ENCODE measurements around the gene PAK5.

The PAK5 gene

DNA sequence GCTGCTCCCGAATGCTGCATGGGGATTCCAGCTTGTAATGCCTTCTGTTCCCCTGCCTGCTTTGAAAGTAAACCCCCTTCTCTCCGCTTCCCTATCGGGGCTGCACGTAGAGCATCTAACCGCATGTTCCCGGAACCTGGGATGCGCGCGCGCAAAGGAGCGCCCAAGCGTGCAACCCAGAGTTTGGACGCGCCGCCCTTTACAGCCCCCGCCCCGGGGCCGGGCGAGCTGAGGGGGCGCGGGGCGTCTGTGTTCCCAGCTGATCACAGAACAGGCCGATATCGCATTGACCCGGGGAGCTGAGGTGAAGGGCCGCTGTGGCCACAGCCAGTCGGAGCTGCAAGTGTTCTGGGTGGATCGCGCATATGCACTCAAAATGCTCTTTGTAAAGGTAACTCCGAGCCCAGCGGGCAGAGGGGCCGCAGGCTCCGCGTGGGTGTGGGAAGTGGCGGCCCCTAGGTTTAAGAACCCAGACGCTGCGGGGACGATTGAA lies 323.1 kb downstream of the PAK5 start:
- DNase-seq, result no peak

DNA sequence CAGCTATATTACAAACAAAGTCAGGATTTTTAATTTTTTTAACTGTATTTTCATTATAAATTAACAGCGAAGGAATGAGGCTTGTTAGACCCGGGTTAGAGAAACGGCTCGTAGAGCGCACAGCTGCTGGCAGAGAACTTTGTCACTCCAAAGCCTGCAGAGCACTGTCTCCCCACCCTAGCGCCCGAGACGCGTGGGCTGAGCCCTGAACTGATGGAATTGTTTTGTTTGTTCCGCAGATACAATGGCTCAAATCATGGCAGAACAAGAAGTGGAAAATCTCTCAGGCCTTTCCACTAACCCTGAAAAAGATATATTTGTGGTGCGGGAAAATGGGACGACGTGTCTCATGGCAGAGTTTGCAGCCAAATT lies 323.7 kb downstream of the PAK5 start:
- no peak for DNase-seq

GRCh38 chr20:9514461-9515213 lies 324.2 kb downstream of the PAK5 start, which contains the start of gene LAMP5:
LAMP5 (plus strand) TSS chr20:9514590; CDS start chr20:9514853, 263 bp downstream.
- DNase-seq, result no peak

DNA sequence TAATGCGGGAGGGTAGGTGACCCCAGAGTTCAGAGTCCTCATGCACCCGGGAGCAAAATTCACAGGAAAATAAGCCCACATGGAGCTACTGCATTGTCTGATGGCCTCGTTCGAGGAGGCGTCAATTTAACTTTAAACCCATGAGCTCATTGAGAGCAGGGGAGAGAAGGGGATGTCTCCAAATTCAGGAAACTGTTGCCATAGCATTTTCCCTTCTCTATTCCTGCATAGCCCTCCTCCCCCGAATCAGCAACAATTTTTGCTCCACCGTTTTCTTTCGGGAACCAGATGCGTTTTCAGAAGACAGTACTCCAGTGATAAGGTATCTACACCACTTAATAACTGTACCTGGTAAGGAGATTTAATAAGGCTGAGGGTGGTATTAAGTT lies 324.8 kb downstream of the PAK5 start:
- no peak for DNase-seq

DNA sequence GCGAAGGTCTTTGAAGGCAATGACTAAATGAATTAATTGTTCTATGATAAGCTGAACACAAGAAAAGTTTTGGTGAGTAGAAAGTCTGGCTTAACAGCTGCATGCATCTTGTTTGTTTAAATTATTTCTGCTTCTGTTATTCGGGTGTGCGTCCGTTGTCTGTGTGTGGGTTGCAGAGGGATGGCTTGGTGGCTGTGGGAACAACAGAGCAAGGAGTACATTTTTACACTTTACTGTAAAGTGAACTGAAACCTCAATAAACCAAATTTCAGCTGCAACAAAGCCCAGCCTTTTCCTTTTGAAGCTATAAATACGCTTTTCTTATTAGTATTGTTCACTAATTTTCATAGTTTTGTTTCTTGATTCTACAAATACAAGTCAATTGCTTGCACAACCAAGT lies 328.0 kb downstream of the PAK5 start:
- no peak for DNase-seq

GRCh38 chr20:9509246-9509645 lies 329.6 kb downstream of the PAK5 start:
- DNase-seq, result no peak

GRCh38 chr20:9508696-9509178 lies 330.1 kb downstream of the PAK5 start:
- no peak for DNase-seq

DNA sequence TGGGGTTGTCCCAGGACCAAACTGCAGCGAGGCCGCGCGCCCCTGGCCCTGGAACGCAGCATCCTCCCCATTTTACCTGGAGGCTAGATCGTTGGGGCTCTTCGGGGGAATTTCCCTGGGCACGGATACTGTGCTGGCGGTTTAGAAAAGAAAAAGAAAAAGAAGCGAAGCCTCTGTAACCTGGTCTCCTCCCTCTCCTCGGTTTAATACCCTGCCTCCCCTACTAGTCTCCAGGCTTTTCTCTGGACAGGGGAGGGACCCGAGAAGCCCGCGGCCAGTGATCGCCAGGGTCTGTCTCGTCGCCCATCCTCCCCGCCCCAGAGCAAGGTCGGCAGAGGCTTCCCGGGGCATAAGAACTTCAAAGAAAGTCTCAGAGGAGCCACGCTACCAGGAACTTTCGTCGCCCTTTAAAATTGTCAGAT lies 330.6 kb downstream of the PAK5 start:
- DNase-seq, result no peak

- no peak for DNase-seq
These were observed 331.2 kb downstream of the PAK5 start for GRCh38 chr20:9507544-9508239.

GRCh38 chr20:9506964-9507369 lies 331.9 kb downstream of the PAK5 start:
- DNase-seq, result no peak

DNA sequence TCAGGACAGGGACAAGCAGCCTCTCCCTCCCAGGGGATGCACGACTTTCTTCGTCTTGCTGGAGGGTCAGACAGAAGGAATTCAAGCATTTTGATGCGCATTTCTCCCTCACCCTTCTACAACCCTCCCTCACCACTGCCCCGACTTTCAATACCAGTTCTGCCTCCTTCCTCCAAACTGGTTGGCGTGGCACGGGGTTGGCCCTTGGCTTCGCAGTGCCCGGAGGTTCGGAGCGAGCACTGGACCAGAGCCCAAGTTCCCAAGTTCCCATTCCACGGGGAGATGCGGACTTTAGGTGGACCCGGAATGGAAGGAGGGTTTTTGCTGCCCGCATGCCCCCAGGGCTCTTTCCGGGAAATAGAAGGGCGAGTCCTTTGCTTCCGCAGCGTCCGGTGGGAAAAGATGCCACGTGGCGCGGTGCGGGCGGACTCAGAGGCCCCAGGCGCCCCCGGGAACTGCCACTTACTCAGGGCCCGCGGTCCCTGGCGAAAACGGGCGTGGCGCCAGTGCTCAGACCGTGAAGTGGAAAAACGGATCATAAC lies 332.5 kb downstream of the PAK5 start:
- DNase-seq, result no peak

GRCh38 chr20:9503526-9504245 lies 335.2 kb downstream of the PAK5 start:
- no peak for DNase-seq

DNA sequence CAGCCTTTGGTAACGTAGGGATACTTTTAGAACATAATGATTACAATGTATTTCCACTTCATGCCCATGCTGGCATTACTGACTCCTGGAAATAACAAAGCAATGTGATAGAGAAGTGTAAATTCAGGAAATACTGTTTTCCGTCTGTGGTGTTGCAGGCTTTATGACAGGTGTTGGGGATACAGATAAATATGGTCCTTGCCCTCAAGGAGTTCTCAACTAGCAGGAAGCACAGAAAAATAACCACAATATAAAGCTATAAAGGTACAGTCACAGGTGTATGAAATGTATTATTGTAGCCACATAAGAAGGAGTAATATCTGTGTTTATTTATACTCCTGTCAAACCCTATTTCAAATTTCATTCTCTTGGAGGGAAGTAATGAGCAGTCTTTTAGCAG lies 337.4 kb downstream of the PAK5 start:
- DNase-seq, result no peak

GRCh38 chr20:9500121-9500520 lies 338.8 kb downstream of the PAK5 start:
- DNase-seq, result no peak

DNA sequence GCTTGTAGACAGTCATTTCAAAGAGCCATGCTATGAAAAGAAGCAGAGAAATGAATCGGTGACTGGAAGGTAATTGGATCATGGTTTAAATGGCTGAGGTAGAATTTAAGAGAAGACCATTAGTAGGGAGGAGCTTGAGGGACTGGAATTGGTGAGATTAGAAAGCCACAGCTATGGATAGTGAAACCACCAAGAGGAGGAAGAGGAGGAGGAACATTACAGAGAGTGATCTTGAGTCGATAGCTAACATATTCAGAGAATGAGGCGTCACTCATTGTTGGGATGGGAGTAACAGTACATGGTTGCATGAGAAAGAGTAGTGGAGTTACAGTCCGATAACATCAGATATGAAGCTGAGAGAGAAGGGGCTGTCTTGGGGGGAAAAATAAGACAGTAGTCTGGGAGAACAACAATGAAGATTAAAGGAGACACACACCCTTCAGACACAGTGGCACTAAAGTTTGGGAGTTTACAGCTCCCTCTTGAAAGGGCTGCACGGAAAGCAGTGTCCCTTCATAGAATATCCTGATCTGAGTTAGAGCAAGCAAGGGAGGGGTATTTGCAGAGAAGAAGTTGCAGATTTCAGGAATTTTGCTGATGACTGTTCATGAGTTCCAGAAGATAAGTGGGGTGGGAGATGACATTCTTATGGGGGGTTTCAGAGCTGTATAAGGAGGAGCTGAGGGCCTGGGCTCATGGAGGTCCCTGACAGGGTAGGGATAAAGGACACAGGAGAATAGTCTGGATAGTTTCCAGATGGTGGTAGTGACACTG lies 339.6 kb downstream of the PAK5 start:
- no peak for DNase-seq

DNA sequence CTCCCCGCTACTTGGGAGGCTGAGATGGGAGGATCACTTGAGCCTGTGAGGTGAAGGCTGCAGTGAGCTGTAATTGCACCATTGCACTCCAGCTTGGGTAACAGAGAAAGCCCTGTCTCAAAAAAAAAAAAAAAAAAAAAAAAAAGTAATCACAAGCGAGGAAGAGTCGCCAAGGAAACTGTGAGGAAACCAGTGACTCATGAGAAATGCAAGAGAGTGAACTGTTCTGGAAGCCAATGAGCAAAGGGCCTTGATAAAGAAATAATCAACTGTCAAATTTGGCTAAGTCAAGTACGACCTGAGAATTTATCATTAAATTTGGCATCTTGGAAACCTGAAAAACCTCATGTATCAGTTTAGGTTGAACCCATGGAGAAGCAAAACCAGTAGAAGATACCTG lies 340.6 kb downstream of the PAK5 start:
- DNase-seq, result no peak

DNA sequence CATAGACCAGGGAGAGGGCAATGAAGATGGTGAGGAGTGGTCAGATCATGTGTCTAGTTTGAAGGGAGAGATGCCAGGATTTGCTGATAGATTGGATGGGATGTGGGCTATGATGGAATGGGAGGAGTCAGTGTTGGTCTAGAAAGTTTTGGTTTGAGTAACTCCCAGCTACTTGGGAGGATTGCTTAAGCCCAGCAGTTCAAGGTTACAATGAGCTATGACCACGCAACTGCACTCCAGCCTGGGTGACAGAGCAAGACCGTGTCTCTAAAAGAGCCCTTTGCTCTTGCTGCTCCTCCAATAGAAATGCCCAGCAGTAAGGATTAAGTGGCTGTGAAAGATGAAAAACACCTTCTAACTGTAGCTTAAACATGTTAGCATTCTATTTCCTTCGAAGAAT lies 342.7 kb downstream of the PAK5 start:
- no peak for DNase-seq

DNA sequence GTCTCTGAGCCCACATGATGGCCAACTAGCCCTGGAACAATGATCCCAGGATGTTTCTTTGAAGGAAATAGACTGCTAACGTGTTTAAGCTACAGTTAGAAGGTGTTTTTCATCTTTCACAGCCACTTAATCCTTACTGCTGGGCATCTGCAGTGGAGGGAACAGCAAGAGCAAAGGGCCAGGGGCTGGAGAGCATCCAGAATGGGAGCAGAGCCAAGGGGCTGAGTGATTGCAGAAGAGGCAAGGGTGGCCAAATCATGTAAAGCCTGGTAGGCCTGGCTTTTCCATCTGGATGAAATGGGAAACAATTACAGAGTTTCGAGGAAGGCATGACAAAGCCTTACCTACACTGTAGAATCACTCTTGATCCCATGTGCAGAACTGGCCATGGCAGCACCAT lies 343.2 kb downstream of the PAK5 start:
- no peak for DNase-seq

- no peak for DNase-seq
These were observed 345.1 kb downstream of the PAK5 start for GRCh38 chr20:9493803-9494202.

GRCh38 chr20:9492067-9492466 lies 346.8 kb downstream of the PAK5 start:
- no peak for DNase-seq

GRCh38 chr20:9491324-9491723 lies 347.6 kb downstream of the PAK5 start:
- no peak for DNase-seq

GRCh38 chr20:9490631-9491030 lies 348.2 kb downstream of the PAK5 start:
- DNase-seq, result no peak

DNA sequence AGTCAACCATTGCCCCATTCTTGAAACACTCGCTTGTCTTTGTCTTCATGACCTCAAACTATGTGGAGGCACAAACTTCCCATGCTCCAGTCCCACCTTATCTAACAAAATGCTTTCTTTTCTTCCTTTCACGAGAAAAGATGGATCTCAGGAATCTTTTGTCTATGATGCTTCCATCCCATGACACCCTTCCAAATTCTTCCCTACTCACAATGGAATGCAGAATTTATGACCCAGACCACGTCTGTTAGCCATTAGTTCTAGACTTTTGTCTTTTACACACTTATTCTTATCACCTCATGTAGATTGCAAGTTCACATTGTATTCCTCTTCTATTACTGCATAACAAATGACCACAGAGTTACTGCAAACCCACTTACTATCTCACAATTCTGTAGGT lies 348.7 kb downstream of the PAK5 start:
- DNase-seq, result no peak
